Activated CD8-positive, alpha-beta T cell treated with anti-CD3 and anti-CD28 coated beads for 36 hours (primary cell): ENCODE data around the gene BNC1. TPM values are rescaled to one million over a fixed set of nuclear protein-coding genes. Genes with fewer than 3 reads are reported as not detected.

Experiments
- ATAC-seq: fragments of 200-7000 bp; cut with Tn5 transposase; one replicate; pipeline ENCODE4 v1.10.0; 2021; ENCODE audit warnings: mild to moderate bottlenecking, moderate library complexity
- CTCF ChIA-PET: fragments of 350-600 bp; sonication (Branson Sonifier 250); formaldehyde crosslinking; loops from one replicate; lab custom pipeline; 2021; ENCODE audit warnings: antibody characterized with exemption; lab: Charles Lee
- POLR2A ChIA-PET: fragments of 350-600 bp; sonication (Branson Sonifier 250); formaldehyde crosslinking; loops from one replicate; lab custom pipeline; 2021; ENCODE audit warnings: antibody characterized with exemption; lab: Charles Lee
- DNase-seq: peaks from one replicate; pipeline ENCODE4 v3.0.0-alpha.2; 2020
- H3K27ac Mint-ChIP-seq: one replicate; pipeline ENCODE4 v1.8.0; 2021; ENCODE audit warnings: mild to moderate bottlenecking, mixed read lengths
- H3K27me3 Mint-ChIP-seq: one replicate; pipeline ENCODE4 v1.8.0; 2021; ENCODE audit warnings: mixed read lengths
- H3K36me3 Mint-ChIP-seq: one replicate; pipeline ENCODE4 v1.8.0; 2021; ENCODE audit warnings: low read depth, mixed read lengths
- H3K4me1 Mint-ChIP-seq: one replicate; pipeline ENCODE4 v1.8.0; 2021; ENCODE audit warnings: low read depth, mixed read lengths
- H3K4me3 Mint-ChIP-seq: one replicate; pipeline ENCODE4 v1.8.0; 2021; ENCODE audit warnings: mild to moderate bottlenecking, moderate library complexity, mixed read lengths
- H3K9me3 Mint-ChIP-seq: one replicate; pipeline ENCODE4 v1.8.0; 2021; ENCODE audit warnings: mixed read lengths
- intact Hi-C: fragments of 100-400 bp; cut with micrococcal nuclease; formaldehyde crosslinking; loops from one replicate; pipeline ENCODE4 v1.10.0; 2022
- total RNA-seq, 2 experiments: library from RNA; stranded (reverse); gene quantifications; one replicate each; pipeline ENCODE4 v1.2.3, GENCODE V29; 2021
- TF ChIP-seq, protein P1 (sequence below): fragments of 200-600 bp; IDR thresholded peaks from one replicate; pipeline ENCODE4 v1.8.0; 2022; ENCODE audit warnings: antibody characterized with exemption, mild to moderate bottlenecking

Gene BNC1
- total RNA-seq, result not detected

DNA sequence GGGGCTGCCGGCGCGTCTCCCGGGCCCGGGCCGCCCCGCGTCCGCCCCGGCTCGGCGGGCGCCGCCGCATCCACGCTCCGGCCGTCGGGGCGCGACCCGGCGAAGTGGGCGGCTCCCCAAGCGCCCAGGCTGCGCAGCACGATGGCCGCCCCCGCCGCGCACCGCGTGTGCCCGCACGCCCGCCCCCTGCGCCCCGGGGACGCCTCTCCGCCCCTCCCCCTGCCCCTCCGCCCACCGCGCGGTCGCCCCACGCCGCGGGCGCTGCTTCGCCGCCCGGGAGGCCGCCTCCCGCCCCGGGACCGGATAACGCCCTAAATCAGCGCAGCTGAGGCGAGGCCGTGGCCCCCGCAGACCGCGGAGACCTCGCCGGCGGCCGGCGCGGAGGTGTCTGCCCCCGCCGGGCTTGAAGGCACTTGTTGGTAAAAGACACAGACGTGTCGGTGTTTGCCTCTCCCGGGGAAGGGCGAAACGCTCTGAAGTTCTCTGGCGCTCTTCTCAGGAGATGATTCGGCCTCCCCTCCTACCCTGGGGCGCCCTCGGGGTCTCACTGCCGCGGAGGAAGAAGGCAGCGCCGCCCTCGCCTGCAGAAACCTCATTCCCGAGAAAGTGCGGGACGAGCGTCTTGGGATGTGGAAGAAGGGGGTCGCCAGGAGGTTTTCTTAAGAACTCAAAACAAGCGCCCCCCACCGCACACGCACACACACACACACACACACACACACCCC is at the start of gene BNC1:
BNC1 (minus strand) TSS at position 106 of the 725 bp plus-strand sequence; CDS start at position 70, 36 bp downstream.
- ChIA-PET POLR2A (no interaction called here), CTCF (interaction anchor here (1.4 kb wide), 1 partner anchor 36 kb away, joined by 4 read pairs; no protein-coding TSS in a partner anchor)
- peak within 1 kb of the TSS; percentile 39 for H3K4me3 Mint-ChIP-seq
- no peaks in the 10 kb centered on the region for H3K9me3 Mint-ChIP-seq
- H3K27ac Mint-ChIP-seq, result no peak within 1 kb of the TSS
- TF ChIP-seq, protein P1, sequence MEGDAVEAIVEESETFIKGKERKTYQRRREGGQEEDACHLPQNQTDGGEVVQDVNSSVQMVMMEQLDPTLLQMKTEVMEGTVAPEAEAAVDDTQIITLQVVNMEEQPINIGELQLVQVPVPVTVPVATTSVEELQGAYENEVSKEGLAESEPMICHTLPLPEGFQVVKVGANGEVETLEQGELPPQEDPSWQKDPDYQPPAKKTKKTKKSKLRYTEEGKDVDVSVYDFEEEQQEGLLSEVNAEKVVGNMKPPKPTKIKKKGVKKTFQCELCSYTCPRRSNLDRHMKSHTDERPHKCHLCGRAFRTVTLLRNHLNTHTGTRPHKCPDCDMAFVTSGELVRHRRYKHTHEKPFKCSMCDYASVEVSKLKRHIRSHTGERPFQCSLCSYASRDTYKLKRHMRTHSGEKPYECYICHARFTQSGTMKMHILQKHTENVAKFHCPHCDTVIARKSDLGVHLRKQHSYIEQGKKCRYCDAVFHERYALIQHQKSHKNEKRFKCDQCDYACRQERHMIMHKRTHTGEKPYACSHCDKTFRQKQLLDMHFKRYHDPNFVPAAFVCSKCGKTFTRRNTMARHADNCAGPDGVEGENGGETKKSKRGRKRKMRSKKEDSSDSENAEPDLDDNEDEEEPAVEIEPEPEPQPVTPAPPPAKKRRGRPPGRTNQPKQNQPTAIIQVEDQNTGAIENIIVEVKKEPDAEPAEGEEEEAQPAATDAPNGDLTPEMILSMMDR, result no peak
- intact Hi-C loops, result no loop called here
- peaks cover 2% of the 10 kb centered on the region for H3K4me1 Mint-ChIP-seq
- peaks cover 54% of the 10 kb centered on the region for H3K27me3 Mint-ChIP-seq
- DNase-seq, result no peak
- ATAC-seq, result peak; percentile 27
- no peaks in the 10 kb centered on the region for H3K36me3 Mint-ChIP-seq

- intact Hi-C loops, result no loop called here
- POLR2A ChIA-PET, result no interaction called here
- ATAC-seq (no peak), DNase-seq (no peak)
- Mint-ChIP-seq H3K27me3 (peaks cover 8% of the 10 kb centered on the region), H3K36me3 (no peaks in the 10 kb centered on the region), H3K4me3 (no peak overlapping the region), H3K27ac (no peak overlapping the region), H3K9me3 (no peaks in the 10 kb centered on the region), H3K4me1 (no peaks in the 10 kb centered on the region)
- CTCF ChIA-PET, result no interaction called here
- TF ChIP-seq, protein P1, result no peak
These were observed 42.6 kb upstream of the BNC1 start for GRCh38 chr15:83327041-83327440.

GRCh38 chr15:83324799-83325198 is 40.3 kb upstream of the BNC1 start:
- Mint-ChIP-seq H3K36me3 (no peaks in the 10 kb centered on the region), H3K27me3 (peaks cover 16% of the 10 kb centered on the region), H3K4me1 (no peaks in the 10 kb centered on the region), H3K4me3 (no peak overlapping the region), H3K9me3 (no peaks in the 10 kb centered on the region), H3K27ac (no peak overlapping the region)
- ChIA-PET CTCF (no interaction called here), POLR2A (no interaction called here)
- DNase-seq, result no peak
- no peak for ATAC-seq
- intact Hi-C loops, result no loop called here
- TF ChIP-seq, protein P1, result no peak

GRCh38 chr15:83323296-83323711 is 38.8 kb upstream of the BNC1 start:
- ATAC-seq (no peak), DNase-seq (no peak)
- H3K27me3 Mint-ChIP-seq, result peaks cover 17% of the 10 kb centered on the region
- CTCF ChIA-PET, result no interaction called here
- no peaks in the 10 kb centered on the region for H3K4me1 Mint-ChIP-seq
- TF ChIP-seq, protein P1, result no peak
- H3K36me3 Mint-ChIP-seq, result no peaks in the 10 kb centered on the region
- H3K4me3 Mint-ChIP-seq, result no peak overlapping the region
- H3K9me3 Mint-ChIP-seq, result no peaks in the 10 kb centered on the region
- no peak overlapping the region for H3K27ac Mint-ChIP-seq
- intact Hi-C loops, result no loop called here
- POLR2A ChIA-PET, result no interaction called here

- no peaks in the 10 kb centered on the region for H3K36me3 Mint-ChIP-seq
- DNase-seq (no peak), ATAC-seq (no peak)
- H3K9me3 Mint-ChIP-seq, result no peaks in the 10 kb centered on the region
- H3K27ac Mint-ChIP-seq, result no peak overlapping the region
- intact Hi-C loops, result no loop called here
- no peaks in the 10 kb centered on the region for H3K4me1 Mint-ChIP-seq
- H3K4me3 Mint-ChIP-seq, result no peak overlapping the region
- TF ChIP-seq, protein P1, result no peak
- CTCF ChIA-PET, result no interaction called here
- peaks cover 17% of the 10 kb centered on the region for H3K27me3 Mint-ChIP-seq
- POLR2A ChIA-PET, result no interaction called here
These were observed 38.2 kb upstream of the BNC1 start for GRCh38 chr15:83322691-83323090.
